IMR-90 (cell line): ENCODE results near the gene MLEC. TPM values are rescaled to one million over a fixed set of nuclear protein-coding genes. Genes with fewer than 3 reads are reported as not detected.

Experiments used
- ATAC-seq: fragments of 200-7000 bp; cut with Tn5 transposase; 2 replicates; pipeline ENCODE4 v1.9.1; 2020; ENCODE audit warnings: low read depth, mild to moderate bottlenecking, moderate library complexity
- BruUV-seq: library from RNA; stranded (reverse); fragments of 400-500 nt; replicated peaks from 2 replicates; lab custom pipeline; 2021; lab: Mats Ljungman, UMichigan
- CTCF ChIA-PET: fragments of 300-600 bp; formaldehyde crosslinking; extraction: SDS; loops from one replicate; lab custom pipeline; 2021; ENCODE audit warnings: antibody characterized with exemption; lab: Yijun Ruan, JAX
- POLR2A ChIA-PET: fragments of 300-600 bp; sonication (Branson Sonifier 250); formaldehyde crosslinking; loops from one replicate; lab custom pipeline; 2022; ENCODE audit warnings: antibody characterized with exemption; ENCODE audit not compliant: unreplicated experiment; lab: Charles Lee
- DNase-seq: peaks from one replicate; pipeline ENCODE4 v3.0.0; 2013
- H2AFZ ChIP-seq: replicated peaks from 2 replicates; pipeline ENCODE3; 2013; ENCODE audit warnings: low read length, mild to moderate bottlenecking; ENCODE audit not compliant: poor library complexity
- H2AK5ac ChIP-seq: 2 replicates; pipeline ENCODE4 v1.6.1; 2013; ENCODE audit warnings: low read depth, low read length, inconsistent platforms
- H2AK9ac ChIP-seq: replicated peaks from 2 replicates; pipeline ENCODE3; 2013; ENCODE audit warnings: mild to moderate bottlenecking, low read depth, low read length, moderate library complexity; ENCODE audit not compliant: poor library complexity
- H2BK120ac ChIP-seq: 2 replicates; pipeline ENCODE4 v1.6.1; 2013; ENCODE audit warnings: low read depth, low read length, inconsistent platforms
- H2BK15ac ChIP-seq: 3 replicates; pipeline ENCODE4 v1.6.1; 2013; ENCODE audit warnings: low read depth, low read length, inconsistent platforms
- H2BK20ac ChIP-seq: 2 replicates; pipeline ENCODE4 v1.6.1; 2013; ENCODE audit warnings: low read depth, mild to moderate bottlenecking, inconsistent platforms, low read length, moderate library complexity
- H2BK5ac ChIP-seq: 2 replicates; pipeline ENCODE4 v1.6.1; 2013; ENCODE audit warnings: mild to moderate bottlenecking, low read depth, low read length, inconsistent platforms; ENCODE audit not compliant: poor library complexity, severe bottlenecking
- H3K14ac ChIP-seq: replicated peaks from 2 replicates; pipeline ENCODE4 v1.6.1; 2013; ENCODE audit warnings: low read depth, low read length, inconsistent platforms
- H3K18ac ChIP-seq: 2 replicates; pipeline ENCODE4 v1.6.1; 2013; ENCODE audit warnings: low read depth, low read length, control low read depth
- H3K23ac ChIP-seq: 2 replicates; pipeline ENCODE4 v1.6.1; 2013; ENCODE audit warnings: low read depth, low read length, inconsistent platforms
- H3K27ac ChIP-seq: 2 replicates; pipeline ENCODE4 v1.5.1; 2013; ENCODE audit warnings: mild to moderate bottlenecking, control low read depth, low read length; ENCODE audit not compliant: insufficient read depth
- H3K27me3 ChIP-seq: 2 replicates; pipeline ENCODE4 v1.6.1; 2013; ENCODE audit warnings: low read length; ENCODE audit not compliant: control insufficient read depth, insufficient read depth
- H3K36me3 ChIP-seq: 2 replicates; pipeline ENCODE4 v1.6.1; 2013; ENCODE audit warnings: low read length, mixed read lengths; ENCODE audit not compliant: control insufficient read depth, insufficient read depth
- H3K4ac ChIP-seq: 2 replicates; pipeline ENCODE4 v1.6.1; 2013; ENCODE audit warnings: low read depth, low read length, inconsistent platforms
- H3K4me1 ChIP-seq: 2 replicates; pipeline ENCODE4 v1.6.1; 2013; ENCODE audit warnings: low read length, mixed read lengths; ENCODE audit not compliant: control insufficient read depth, insufficient read depth
- H3K4me2 ChIP-seq: 2 replicates; pipeline ENCODE4 v1.6.1; 2013; ENCODE audit warnings: low read depth, mild to moderate bottlenecking, control low read depth, low read length, moderate library complexity
- H3K4me3 ChIP-seq: 2 replicates; pipeline ENCODE4 v1.5.1; 2013; ENCODE audit warnings: low read depth, mild to moderate bottlenecking, control low read depth, low read length, moderate library complexity; ENCODE audit not compliant: insufficient read depth
- H3K56ac ChIP-seq: 2 replicates; pipeline ENCODE4 v1.6.1; 2013; ENCODE audit warnings: low read length, inconsistent platforms; ENCODE audit not compliant: insufficient read depth; ENCODE audit errors: extremely low read depth
- H3K79me1 ChIP-seq, 2 experiments: 2 replicates each; pipeline ENCODE4 v1.6.1; 2013; ENCODE audit warnings: low read length in 2 of 2, inconsistent platforms in 1 of 2, low read depth in 1 of 2
- H3K9ac ChIP-seq: 2 replicates; pipeline ENCODE4 v1.6.1; 2013; ENCODE audit warnings: low read depth, low read length, control low read depth
- H3K9me1 ChIP-seq: 2 replicates; pipeline ENCODE4 v1.6.1; 2013; ENCODE audit warnings: low read length, inconsistent platforms; ENCODE audit not compliant: insufficient read depth
- H3K9me3 ChIP-seq: 2 replicates; pipeline ENCODE4 v1.6.1; 2013; ENCODE audit warnings: low read length; ENCODE audit not compliant: control insufficient read depth, insufficient read depth
- H4K20me1 ChIP-seq: 2 replicates; pipeline ENCODE4 v1.6.1; 2013; ENCODE audit warnings: low read length, inconsistent platforms; ENCODE audit not compliant: insufficient read depth
- H4K5ac ChIP-seq: 2 replicates; pipeline ENCODE4 v1.6.1; 2013; ENCODE audit warnings: mild to moderate bottlenecking, low read depth, low read length, control low read depth
- H4K8ac ChIP-seq, 2 experiments: 2 replicates each; pipeline ENCODE4 v1.6.1; 2013; ENCODE audit warnings: low read depth in 2 of 2, low read length in 2 of 2, control low read depth in 1 of 2, inconsistent platforms in 1 of 2
- H4K91ac ChIP-seq: 2 replicates; pipeline ENCODE4 v1.6.1; 2013; ENCODE audit warnings: low read depth, low read length, inconsistent platforms; ENCODE audit not compliant: insufficient read depth
- RCOR1 ChIP-seq: IDR thresholded peaks from 2 replicates; pipeline ENCODE4 v1.6.1; 2012; ENCODE audit warnings: mild to moderate bottlenecking, low read length, improper control_type of control experiment; ENCODE audit not compliant: insufficient replicate concordance
- WGBS, 2 experiments: methylation state at CpG; one replicate each; pipeline versions ENCODE4 v1.1.5 to v1.1.7; 2013; ENCODE audit warnings: missing lambda C conversion rate in 2 of 2; ENCODE audit not compliant: insufficient read length in 1 of 2; ENCODE audit errors: extremely low coverage in 2 of 2; 5-methylcytosine and 5-hydroxymethylcytosine counted together
- dilution Hi-C: fragments of 300-500 bp; cut with HindIII; formaldehyde crosslinking; loops from one replicate; pipeline ENCODE4 v1.14.3; 2018; ENCODE audit warnings: low sequenced_read_pairs; ENCODE audit not compliant: unreplicated experiment
- in situ Hi-C: fragments of 300-500 bp; cut with MboI; formaldehyde crosslinking; loops from 3 replicates; pipeline ENCODE4 v1.14.3; 2019; ENCODE audit warnings: low sequenced_read_pairs, inconsistent platforms, mixed read lengths
- intact Hi-C: fragments of 100-400 bp; cut with micrococcal nuclease; formaldehyde crosslinking; loops from 2 replicates; pipeline ENCODE4 v1.10.0; 2022
- polyA plus RNA-seq, 3 experiments: library from polyadenylated mRNA; depleted of rRNA; stranded (reverse); fragments of >200 nt; gene quantifications; 2 replicates each; pipeline ENCODE4 v1.2.3, GENCODE V29; 2012; ENCODE audit warnings: low replicate concordance in 1 of 3
- total RNA-seq: library from RNA; depleted of rRNA; stranded (reverse); fragments of >200 nt; gene quantifications from 2 replicates; pipeline ENCODE4 v1.2.3, GENCODE V29; 2012

MLEC gene
- total and polyA plus RNA-seq, 2 of the 4 experiments (the other 2 are of a cell fraction) = 44.1 to 137 TPM

DNA sequence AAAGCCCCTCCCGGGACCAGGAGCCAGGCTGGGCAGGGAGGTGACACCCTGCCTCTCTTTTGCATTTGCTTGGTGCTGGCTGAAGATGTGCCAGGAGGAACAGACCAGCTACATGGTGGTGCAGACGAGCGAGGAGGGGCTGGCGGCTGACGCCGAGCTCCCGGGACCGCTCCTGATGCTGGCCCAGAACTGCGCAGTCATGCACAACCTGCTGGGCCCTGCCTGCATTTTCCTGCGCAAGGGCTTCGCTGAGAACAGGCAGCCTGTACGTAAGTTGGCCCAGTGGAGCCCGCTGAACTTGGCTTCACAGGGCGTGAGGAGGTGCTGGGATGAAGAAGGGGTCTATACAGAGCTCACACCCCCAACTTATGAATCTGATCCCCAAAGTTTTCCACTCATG lies 30.9 kb upstream of the MLEC start:
- no peak overlapping the region for H2BK5ac ChIP-seq
- H3K14ac ChIP-seq = no peak overlapping the region
- intact Hi-C loops (no loop called here), in situ Hi-C loops (no loop called here), dilution Hi-C loops (no loop called here)
- no peak overlapping the region for H4K5ac ChIP-seq
- no peak overlapping the region for H3K18ac ChIP-seq
- no peak overlapping the region for H2AK9ac ChIP-seq
- CTCF ChIA-PET = no interaction called here
- no peak for ATAC-seq
- H3K4me1 ChIP-seq = no peaks in the 10 kb centered on the region
- no peak overlapping the region for H3K4me3 ChIP-seq
- H2AK5ac ChIP-seq = no peak overlapping the region
- no peak for DNase-seq
- H3K4me2 ChIP-seq = no peak overlapping the region
- H4K20me1 ChIP-seq = no peaks in the 10 kb centered on the region
- no peak overlapping the region for H3K27ac ChIP-seq
- no peaks in the 10 kb centered on the region for H3K36me3 ChIP-seq
- POLR2A ChIA-PET = no interaction called here
- TF ChIP-seq RCOR1 = no peak
- no peak overlapping the region for H4K8ac ChIP-seq
- H3K79me1 ChIP-seq = no peaks in the 10 kb centered on the region
- H3K56ac ChIP-seq = no peak overlapping the region
- no peak overlapping the region for H3K4ac ChIP-seq
- peaks cover 5% of the 10 kb centered on the region; the same call in 1 of the 2 replicates for H3K9me1 ChIP-seq
- 70% methylated on average over 3 of the region's 14 CpGs; no CpG with 5 or more reads in 1 of the 2 experiments for WGBS, 2 experiments
- no peak overlapping the region for H2BK20ac ChIP-seq
- H3K27me3 ChIP-seq = peaks cover 54% of the 10 kb centered on the region
- no peak overlapping the region for H2BK15ac ChIP-seq
- H3K9me3 ChIP-seq = no peaks in the 10 kb centered on the region
- no TSS peak for BruUV-seq
- no peak overlapping the region for H3K23ac ChIP-seq
- H2BK120ac ChIP-seq = no peak overlapping the region
- H3K9ac ChIP-seq = no peak overlapping the region
- H2AFZ ChIP-seq = no peak overlapping the region
- H4K91ac ChIP-seq = no peak overlapping the region
